HTR-8/SVneo (cell line): ENCODE measurements around the gene PRSS21.

Source experiments
- DNase-seq: peaks from one replicate; pipeline ENCODE4 v3.0.0; 2011; ENCODE audit warnings: low spot score, mixed read lengths; ENCODE audit not compliant: insufficient read length
- FAIRE-seq: peaks from 2 replicates; lab custom pipeline; 2011; peaks lifted over from hg19 to GRCh38; lab: Jason Lieb, UNC

Gene PRSS21

DNA sequence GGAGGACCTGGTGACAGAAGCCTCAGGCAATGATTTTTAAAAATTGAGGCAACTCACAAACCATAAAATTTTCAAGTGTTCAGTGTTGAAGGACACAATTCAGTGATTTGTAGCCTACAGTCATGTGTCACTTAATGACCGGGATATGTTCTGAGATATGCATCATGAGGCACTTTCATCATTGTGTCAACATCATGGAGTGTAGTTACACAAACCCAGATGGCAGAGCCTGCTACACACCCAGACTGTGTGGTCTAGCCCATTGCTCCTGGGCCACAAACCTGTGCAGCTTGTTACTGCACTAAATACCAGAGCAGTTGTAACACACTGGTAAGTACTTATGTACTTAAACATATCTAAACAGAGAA lies 17.2 kb upstream of the PRSS21 start:
- FAIRE-seq (no peak), DNase-seq (no peak)

DNA sequence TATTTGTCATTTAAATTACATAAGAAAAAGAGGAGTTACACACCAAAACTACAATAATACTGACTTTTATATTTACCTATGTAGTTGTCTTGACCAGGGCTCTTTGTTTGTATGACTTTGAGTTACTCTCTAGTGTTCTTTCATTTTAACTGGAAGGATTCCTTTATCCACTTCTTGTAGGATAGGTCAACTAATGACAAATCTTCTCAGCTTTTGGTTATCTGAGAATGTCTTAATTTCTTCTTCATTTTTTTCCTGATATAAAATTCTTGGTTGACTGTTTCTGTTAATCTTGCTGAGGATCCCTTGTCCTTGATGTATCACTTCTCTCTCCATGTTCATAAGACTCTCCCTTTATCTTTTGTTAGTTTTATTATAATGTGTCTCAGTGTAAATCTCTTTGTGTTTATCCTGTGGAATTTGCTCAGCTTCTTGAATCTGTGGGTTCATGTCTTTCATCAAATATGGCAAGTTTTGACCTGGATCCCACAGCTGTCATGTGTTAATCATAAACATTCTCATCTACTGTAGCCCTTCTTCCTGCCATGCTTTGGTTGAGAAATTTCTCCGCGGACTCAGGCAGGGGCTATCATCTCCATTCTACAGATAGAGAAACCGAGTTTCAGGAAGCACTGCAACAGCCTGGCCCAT lies 13.4 kb upstream of the PRSS21 start:
- FAIRE-seq (no peak), DNase-seq (no peak)

DNA sequence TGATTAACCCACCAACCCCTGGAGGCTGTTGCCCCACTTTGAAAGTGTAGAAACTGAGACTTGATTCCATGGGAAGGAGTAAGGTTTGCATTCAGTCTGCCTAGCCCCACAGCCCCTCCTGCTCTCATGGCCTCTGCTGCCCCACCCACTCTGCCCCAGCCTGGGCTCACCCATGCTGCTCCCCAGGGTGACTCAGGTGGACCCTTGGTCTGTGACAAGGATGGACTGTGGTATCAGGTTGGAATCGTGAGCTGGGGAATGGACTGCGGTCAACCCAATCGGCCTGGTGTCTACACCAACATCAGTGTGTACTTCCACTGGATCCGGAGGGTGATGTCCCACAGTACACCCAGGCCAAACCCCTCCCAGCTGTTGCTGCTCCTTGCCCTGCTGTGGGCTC lies 12.3 kb upstream of the PRSS21 start:
- no peak for FAIRE-seq
- no peak for DNase-seq

DNA sequence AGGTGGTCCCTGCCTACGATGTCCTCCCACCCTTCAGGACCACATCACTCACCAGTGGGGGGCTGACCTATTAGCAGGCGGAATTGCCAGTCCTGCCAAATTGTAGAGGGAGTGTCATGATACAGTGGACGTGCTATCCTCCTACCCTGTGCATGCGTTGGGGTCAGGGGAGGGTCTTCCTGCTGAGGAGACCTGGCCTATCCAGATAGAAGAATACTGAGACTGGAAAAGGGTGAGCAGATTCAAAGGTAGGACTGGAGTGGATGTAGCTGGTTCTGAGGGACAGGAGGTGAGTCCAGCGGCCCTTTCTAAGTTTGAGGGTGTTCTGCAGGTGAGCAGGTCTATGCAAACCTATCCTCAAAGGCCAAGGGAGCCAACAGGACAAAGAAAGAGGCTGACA lies 10.8 kb upstream of the PRSS21 start:
- no peak for DNase-seq
- FAIRE-seq: no peak

DNA sequence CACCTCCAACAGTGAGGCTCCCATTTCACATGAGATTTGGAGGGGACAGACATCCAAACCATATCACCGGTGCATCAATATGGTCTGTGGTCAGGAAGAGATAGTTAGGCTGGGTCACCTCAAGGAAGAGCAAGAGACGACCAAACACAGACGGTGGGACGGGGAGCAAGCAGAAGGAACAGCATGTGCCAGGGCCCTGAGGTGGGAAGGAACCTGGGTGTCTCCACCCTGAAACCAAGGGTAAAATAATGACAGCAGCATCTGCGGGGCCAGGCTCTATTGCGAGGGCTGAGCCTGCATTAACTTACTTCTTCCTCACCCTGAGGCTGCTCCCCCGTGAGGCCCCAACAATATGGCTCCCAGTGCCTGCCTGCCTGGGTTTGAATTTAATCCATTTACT lies 8.9 kb upstream of the PRSS21 start:
- FAIRE-seq (no peak), DNase-seq (no peak)

DNA sequence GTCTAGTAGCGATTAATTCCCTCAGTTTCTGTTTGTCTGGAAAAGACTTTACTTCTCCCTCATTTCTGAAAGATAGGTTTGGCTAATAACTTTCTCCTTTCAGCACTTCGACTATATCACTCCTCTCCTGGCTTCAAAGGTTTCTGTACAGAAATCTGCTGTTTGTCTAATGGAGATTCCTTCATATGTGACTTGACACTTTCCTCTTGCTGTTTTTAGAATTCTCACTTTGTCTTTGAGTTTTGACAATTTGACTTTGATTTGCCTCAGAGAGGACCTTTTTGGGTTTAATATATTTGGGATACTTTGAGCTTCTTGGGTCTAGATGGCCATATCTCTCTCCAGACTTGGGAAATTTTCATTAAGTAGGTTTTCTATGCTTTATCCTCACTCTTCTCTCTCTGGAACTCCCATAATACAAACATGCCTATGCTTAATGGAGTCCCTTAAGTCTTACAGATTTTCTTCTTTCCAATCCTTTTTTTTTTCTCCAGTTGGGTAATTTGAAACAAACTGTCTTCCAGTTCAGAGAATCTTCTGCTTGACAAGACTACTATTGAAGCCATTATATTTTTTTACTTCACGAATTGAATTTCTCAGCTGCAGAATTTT lies 7.8 kb upstream of the PRSS21 start:
- no peak for FAIRE-seq

DNA sequence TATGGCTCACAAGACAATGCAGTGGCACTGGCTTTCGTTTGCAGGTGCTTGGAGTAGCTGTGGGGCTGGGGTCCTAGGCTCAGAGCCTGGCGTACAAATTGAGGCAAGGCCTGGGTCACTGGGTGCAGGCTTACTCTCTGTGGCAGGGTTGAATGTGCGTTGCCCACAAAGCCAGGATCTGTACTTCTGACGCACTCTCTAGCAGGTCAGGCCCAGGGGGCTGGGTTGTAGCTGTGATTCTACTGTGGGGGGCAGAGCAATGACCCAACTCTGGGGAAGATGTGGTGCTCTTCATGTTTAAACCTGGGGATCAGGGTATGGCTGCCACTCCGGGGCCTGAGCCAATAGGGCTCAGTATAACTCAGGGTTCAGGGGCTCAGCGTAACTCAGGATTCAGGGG lies 6.4 kb upstream of the PRSS21 start:
- no peak for FAIRE-seq
- no peak for DNase-seq

More for the DNA sequence above, 7.8 kb upstream of the PRSS21 start:
- DNase-seq: no peak

DNA sequence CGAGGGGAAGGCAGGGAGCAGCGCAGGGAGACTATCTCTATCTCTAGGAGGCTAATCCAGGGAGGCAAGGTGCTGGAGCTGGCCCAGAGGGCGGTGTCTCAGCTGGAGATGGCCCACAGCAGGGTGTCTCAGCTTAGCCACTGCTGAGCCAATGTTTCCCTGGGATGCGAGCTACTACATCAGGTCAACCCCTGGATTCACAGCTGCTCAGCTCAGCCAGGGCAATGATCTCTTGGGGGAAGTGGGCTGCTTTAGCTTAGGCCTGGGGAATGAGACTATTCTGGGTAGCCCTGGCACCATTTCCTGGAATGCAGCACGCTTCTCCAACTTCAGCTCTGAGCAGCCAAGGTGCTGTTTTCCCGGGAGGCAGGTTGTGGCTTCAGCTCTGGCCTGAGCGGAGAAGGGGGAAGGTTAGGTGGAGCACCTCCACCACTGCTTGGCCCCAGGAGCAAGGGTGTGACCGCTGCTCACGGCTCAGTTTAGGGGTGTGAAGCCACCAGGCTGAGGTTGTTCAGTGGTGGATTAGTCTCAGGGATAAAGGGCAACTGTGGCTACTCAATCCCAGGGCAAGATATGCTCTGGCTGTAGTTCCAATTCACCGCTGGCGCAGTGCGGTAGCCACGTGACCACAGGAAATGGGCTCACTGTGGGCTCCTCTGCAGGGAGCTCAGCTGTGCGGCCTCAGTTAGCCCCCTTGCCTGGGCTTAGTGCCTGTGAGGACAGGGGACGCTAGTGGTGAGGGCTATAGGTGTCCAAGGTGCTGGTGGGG lies 5.2 kb upstream of the PRSS21 start:
- DNase-seq (no peak), FAIRE-seq (no peak)

DNA sequence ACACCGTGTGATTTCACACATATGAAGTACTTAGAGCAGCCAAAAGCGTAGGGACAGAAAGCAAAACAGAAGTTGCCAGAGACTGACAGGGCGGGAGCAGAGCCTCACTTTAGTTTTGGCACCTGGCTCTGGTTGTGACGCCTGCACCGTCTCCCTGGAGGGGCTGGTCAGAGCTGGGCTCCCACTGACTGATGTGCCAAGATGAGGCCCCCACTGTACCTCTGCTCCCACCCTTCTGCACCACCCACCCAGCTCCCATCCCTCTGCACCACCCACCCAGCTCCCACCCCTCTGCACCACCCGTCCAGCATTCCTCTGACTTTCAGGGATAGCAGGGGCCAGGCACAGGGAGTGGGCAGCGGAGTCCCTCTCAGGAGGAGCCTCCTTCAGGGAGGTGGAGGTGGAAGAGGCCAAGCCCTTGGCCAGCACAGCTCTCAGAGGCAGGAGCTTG lies 3.2 kb upstream of the PRSS21 start:
- no peak for FAIRE-seq
- DNase-seq: no peak

DNA sequence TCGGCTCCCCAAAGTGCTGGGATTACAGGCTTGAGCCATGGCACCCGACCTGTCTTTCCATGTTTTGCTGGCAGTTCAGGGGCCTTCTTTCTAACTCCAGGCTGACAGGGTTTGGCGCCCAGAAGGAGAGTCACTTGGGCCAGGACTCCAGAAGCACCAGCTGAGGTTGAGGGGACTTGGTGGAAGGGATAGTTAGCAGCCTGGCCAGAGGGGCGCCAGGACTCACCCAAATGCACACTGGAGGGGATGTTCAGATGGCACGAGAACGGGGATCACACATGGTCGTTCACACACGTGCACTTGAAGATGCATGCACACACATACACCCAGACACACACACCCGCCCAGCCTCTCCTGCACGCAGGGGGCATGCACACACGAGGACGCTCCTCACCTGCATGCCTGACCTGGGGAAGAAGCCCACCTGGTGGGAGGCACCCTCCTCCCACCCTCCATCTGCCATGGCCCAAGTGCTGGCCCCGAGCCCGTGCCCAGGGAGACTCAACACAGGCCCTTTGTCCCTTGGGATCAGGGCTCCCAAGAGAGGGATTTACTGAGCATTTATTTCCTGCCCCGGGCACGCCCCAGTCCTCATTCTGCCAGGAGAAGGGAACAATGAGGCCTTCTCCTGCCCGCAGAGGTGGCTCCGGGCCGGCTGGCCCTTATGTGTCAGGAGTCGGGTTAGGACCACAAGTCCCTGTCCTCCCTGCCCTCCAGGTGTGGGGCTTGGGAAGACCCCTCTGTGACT lies 2.3 kb upstream of the PRSS21 start:
- FAIRE-seq: no peak

DNA sequence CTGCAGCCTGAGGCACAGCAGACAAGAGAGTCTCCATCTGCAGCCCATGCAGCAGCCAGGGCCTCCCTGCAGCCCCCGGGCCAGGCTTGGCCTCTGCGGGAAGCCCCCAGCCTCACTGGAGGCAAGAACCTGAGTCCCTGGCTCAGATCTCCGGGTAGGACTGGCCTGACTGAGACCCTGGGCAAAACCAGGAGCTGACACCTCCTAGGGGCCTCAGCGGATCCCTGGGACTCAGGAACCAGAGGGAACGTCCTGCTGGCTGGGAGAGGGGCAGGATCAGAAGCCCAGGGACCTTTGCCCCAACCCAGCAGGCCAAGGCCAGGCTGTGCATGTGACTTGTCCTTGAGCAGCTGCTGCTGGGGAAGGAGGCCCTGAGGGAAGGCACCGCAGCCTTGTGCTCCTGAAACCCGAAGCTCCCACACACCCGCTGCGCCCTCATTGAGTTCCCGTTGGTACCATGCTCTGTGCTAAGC lies 1.7 kb upstream of the PRSS21 start:
- FAIRE-seq (no peak), DNase-seq (no peak)

More for the DNA sequence above, 2.3 kb upstream of the PRSS21 start:
- no peak for DNase-seq

DNA sequence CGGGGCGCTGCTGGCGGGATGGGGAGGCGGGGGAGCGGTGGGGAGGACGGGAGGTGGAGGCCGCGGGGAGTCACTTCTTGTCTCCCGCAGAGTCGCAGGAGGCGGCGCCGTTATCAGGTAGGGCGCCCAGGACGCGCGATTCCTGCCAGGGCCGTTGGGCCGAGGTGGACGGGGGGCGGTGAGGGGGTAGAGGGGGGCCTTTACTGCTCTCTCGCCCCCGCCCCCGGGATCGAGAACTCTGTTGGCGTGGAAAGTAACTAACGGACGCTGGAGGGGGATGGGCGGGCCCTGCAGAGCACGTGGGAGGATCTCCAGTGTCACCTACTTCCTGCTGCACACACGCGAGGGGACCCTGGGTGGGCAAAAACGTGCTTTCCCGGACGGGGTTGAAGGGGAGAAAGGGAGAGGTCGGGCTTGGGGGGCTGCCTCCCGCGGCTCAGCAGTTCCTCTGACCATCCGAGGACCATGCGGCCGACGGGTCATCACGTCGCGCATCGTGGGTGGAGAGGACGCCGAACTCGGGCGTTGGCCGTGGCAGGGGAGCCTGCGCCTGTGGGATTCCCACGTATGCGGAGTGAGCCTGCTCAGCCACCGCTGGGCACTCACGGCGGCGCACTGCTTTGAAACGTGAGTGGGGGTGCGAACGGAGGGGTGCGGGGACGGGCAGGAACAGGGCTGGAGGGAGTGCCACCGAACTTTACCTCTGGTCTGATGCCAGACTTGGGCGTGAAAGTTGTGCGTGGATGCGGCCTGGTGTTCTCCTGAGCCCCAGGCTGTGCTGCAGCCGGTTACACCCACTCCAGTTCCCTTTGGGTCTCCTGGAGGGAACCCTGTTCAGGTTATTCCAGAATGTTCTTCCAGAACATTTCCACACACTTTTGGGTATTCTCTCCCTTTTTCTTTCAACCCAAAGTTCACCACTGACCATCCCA lies 569 bp downstream of the PRSS21 start:
- no peak for FAIRE-seq

DNA sequence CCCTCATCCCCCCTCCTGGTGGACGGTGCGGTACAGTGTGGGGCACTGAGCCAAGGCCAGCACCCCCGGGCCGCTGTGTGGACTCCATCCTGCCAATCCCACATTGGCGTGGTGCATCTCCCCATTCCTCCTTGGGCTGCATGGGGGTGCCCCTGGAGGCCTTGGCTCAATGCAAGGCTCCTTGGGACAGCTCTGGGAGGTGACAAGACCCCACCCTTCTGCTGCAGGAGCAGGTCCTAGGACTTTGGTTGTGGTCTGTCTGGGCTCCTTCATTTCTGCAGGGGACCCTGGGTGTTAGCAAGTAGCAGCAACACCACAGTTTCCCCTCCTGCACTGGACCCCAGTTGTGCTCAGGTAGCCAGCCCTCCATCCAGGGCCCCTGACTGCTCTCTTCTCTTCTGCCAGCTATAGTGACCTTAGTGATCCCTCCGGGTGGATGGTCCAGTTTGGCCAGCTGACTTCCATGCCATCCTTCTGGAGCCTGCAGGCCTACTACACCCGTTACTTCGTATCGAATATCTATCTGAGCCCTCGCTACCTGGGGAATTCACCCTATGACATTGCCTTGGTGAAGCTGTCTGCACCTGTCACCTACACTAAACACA lies 1.3 kb downstream of the PRSS21 start:
- DNase-seq (no peak), FAIRE-seq (no peak)

More for the DNA sequence above, 569 bp downstream of the PRSS21 start:
- no peak for DNase-seq

DNA sequence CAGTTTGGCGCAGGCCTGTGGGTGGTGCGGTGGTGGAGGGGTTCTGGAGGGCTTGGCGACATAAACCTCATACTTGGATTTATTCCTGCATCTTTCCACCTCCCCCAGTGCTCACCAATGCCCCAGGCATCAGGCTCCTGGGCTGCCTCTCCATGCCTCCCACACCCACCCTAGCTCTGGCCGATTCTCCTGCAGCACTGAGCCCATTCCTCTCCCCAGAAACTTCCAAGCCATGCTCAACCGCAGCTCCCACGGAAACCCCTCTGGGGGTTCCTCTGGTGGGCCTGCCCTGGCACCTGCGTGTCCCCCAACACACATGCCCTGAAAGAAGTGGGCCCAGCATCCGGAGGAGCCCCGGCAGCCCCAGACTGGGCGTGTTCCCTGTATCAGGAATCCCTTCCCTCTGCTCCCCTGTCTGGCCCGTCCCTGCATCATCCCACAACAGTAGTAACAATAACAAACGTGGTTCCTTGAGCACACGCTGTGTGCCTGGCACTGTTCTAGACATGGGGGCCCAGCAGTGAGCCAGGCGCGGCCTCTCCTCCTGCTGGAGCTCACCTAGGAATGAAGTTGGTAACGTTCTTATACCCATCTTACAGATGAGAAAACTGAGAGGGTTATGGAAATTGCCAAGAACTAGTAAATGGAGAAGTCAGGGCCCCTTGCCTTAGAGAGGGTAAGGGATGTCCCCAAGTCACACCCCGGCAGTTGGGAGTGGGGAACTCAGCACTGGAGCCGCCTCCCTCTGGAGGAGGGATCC lies 2.3 kb downstream of the PRSS21 start:
- DNase-seq (no peak), FAIRE-seq (no peak)

DNA sequence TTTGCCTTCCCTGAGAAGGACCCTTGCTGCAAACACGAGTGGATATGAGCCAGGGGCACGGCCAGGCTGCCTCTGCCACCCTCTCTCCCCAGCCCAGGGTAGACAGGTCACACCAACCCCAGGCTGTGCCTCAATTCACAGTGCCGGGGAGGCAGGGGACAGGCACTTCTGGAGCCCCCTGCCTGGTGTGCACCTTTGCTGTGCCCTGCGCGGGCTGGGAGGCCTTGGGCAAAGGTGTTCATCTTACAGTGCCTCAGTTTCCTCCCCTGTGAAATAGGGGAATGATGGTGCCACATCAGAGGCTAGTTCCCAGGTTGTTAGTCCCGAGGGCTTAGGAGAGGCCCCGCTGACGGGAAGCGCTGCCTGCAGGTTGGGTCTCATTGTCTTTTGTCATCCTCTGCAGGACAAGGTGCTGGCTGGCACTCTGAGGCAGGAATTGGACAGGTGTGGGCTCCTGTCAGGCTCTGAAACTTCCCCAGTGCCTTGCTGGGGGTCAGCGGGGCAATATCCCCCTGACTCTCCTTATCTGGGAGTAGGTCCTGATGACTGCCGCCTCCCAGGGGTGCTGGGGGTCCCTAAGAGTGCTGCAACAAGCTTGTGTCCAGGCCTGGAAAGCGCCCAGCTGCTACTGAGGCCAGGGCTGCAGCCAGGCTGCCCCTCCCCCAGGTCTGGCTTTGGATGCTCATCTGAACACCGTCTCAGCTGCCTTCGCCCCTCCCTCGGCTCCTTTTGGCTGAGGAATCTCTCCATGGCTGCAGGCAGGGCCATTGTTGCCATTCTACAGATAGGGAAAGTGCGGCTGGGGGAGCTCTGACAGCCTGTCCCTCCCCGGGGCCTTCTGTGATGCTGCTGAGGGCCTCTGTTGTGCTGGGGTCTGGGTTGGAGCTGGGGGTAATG lies 3.1 kb downstream of the PRSS21 start:
- FAIRE-seq (no peak), DNase-seq (no peak)

DNA sequence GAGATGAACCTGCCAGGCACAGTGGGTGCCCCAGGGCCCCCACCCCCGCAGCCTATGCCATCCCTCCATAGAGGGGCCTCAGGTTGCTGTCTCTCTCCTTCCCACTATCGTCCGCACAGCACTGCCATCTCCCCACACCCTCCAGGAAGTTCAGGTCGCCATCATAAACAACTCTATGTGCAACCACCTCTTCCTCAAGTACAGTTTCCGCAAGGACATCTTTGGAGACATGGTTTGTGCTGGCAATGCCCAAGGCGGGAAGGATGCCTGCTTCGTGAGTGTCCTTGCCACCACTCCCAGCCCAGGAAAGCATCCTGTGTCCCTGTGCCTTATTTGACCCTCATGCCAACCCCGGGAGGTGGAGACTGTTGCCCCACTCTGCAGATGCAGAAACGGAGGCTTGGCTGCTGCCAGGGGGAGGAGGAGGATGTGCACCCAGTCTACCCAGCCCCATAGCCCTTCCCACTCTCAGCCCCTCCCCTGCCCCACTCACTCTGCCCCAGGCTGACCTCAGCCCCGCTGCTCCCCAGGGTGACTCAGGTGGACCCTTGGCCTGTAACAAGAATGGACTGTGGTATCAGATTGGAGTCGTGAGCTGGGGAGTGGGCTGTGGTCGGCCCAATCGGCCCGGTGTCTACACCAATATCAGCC lies 3.9 kb downstream of the PRSS21 start:
- FAIRE-seq: no peak

More for the DNA sequence above, 3.9 kb downstream of the PRSS21 start:
- DNase-seq: no peak
